GM06990 (cell line): ENCODE results near the gene CIART.
"Not testable (repeated sequence)": the region's sequence is repeated elsewhere in the genome, so short reads cannot be mapped to it uniquely, and the experiment has no call there.

Source experiments
- DNase-seq: peaks from one replicate; pipeline ENCODE4 v3.0.0-alpha.2; 2011; ENCODE audit not compliant: insufficient read length; ENCODE audit errors: extremely low read depth
- H3K27me3 ChIP-seq: replicated peaks from 2 replicates; pipeline ENCODE4 v1.6.0; 2011; ENCODE audit warnings: low read length; ENCODE audit not compliant: control insufficient read depth, insufficient read depth
- H3K36me3 ChIP-seq: 2 replicates; pipeline ENCODE4 v1.5.1; 2011; ENCODE audit warnings: low read length; ENCODE audit not compliant: control insufficient read depth, insufficient read depth
- H3K4me3 ChIP-seq: replicated peaks from 2 replicates; pipeline ENCODE4 v1.5.1; 2011; ENCODE audit warnings: low read depth, mild to moderate bottlenecking, control low read depth, low read length
- CTCF ChIP-seq: IDR thresholded peaks from 2 replicates; pipeline ENCODE4 v1.5.1; 2011; ENCODE audit warnings: low read length, control low read depth, mild to moderate bottlenecking, inconsistent platforms; ENCODE audit not compliant: insufficient read depth, poor library complexity, severe bottlenecking

CIART gene

GRCh38 chr1:150235294-150235851, 47.0 kb upstream of the CIART start:
- no peak for DNase-seq
- peak; percentile 20 for TF ChIP-seq CTCF
- peak overlapping the region; percentile 92 for H3K4me3 ChIP-seq
- no peaks in the 10 kb centered on the region; the same call in 1 of the 2 replicates for H3K36me3 ChIP-seq
- H3K27me3 ChIP-seq = no peaks in the 10 kb centered on the region

DNA sequence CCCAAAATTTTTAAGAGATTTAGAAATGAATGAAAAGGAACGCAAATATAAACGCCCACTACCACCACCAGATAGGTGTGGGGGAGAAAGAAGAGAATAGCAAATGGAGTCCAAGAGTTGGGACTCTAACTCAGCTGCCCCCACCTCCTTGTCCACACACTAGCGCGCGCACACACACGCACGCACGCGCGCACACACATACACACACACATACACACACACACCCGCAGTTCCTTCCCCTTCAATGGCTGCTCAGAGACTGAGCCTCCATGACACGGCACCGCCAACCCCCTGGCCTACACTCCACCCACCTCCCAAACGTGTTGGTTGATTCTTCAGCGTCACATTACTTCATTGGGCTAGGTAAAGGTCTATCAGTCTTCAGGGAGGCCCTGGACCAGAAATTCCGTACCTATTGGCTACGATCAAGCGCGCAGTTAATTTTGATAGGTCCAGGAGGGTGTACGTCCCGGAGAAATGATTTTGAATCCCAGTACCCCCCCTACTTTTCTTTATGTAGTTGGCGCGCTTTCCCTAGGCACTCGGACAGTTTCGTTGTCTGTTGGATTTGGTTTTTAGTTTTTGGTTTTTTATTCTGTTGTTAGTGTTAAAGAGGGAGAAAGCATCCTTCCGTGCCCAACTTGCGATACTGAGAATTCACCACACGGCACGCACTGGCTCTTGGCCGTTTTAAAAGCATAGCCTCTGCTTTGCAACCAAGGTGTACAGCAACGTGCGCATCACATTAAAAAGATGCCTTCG, 46.3 kb upstream of the CIART start, which contains the start of gene ANP32E:
ANP32E (minus strand) TSS at position 261 of the 762 bp plus-strand sequence. CDS start 326 bp downstream, outside the sequence.
- H3K4me3 ChIP-seq = peak within 1 kb of the TSS; percentile 92
- no peaks in the 10 kb centered on the region; the same call in 1 of the 2 replicates for H3K36me3 ChIP-seq
- no peaks in the 10 kb centered on the region for H3K27me3 ChIP-seq
- no peak for TF ChIP-seq CTCF
- DNase-seq = peak; percentile 93

- Histone ChIP-seq H3K36me3 (no peaks in the 10 kb centered on the region), H3K4me3 (peak overlapping the region; percentile 92), H3K27me3 (no peaks in the 10 kb centered on the region)
- no peak for DNase-seq
- no peak for TF ChIP-seq CTCF
These were observed 45.7 kb upstream of the CIART start for GRCh38 chr1:150236614-150237100.

GRCh38 chr1:150237176-150237575, 45.2 kb upstream of the CIART start:
- not testable (repeated sequence) for H3K27me3 ChIP-seq, DNase-seq, H3K4me3 ChIP-seq, H3K36me3 ChIP-seq

DNA sequence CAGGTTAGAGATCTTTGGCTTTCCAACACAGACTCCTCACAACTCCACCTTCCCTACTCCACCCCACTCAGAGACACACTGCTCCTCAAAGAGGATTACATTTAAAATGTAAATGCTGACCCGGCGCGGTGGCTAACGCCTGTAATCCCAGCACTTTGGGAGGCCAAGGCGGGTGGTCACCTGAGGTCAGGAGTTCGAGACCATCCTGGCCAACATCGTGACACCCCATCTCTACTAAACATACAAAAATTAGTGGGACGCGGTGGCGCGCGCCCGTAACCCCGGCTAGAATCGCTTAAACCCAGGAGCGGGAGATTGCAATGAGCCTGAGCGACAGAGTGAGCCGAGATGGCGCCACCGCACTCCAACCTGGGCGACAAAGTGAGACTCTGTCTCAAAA, 44.6 kb upstream of the CIART start:
- DNase-seq = no peak
- Histone ChIP-seq H3K36me3 (no peaks in the 10 kb centered on the region), H3K27me3 (no peaks in the 10 kb centered on the region), H3K4me3 (no peak overlapping the region)
- no peak for TF ChIP-seq CTCF

- TF ChIP-seq CTCF = no peak
- Histone ChIP-seq H3K27me3 (no peaks in the 10 kb centered on the region), H3K36me3 (no peaks in the 10 kb centered on the region), H3K4me3 (no peak overlapping the region)
- DNase-seq = no peak
These were observed 39.4 kb upstream of the CIART start for GRCh38 chr1:150243003-150243402.
